ENCODE measurements around the gene CD63. TPM values are rescaled to one million over a fixed set of nuclear protein-coding genes. Genes with fewer than 3 reads are reported as not detected.
"Not testable (repeated sequence)": the region's sequence is repeated elsewhere in the genome, so short reads cannot be mapped to it uniquely, and the experiment has no call there.

CD63 gene, protein sequence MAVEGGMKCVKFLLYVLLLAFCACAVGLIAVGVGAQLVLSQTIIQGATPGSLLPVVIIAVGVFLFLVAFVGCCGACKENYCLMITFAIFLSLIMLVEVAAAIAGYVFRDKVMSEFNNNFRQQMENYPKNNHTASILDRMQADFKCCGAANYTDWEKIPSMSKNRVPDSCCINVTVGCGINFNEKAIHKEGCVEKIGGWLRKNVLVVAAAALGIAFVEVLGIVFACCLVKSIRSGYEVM
- total RNA-seq, result 100 to 1,000 TPM; 203 to 206 TPM

DNA sequence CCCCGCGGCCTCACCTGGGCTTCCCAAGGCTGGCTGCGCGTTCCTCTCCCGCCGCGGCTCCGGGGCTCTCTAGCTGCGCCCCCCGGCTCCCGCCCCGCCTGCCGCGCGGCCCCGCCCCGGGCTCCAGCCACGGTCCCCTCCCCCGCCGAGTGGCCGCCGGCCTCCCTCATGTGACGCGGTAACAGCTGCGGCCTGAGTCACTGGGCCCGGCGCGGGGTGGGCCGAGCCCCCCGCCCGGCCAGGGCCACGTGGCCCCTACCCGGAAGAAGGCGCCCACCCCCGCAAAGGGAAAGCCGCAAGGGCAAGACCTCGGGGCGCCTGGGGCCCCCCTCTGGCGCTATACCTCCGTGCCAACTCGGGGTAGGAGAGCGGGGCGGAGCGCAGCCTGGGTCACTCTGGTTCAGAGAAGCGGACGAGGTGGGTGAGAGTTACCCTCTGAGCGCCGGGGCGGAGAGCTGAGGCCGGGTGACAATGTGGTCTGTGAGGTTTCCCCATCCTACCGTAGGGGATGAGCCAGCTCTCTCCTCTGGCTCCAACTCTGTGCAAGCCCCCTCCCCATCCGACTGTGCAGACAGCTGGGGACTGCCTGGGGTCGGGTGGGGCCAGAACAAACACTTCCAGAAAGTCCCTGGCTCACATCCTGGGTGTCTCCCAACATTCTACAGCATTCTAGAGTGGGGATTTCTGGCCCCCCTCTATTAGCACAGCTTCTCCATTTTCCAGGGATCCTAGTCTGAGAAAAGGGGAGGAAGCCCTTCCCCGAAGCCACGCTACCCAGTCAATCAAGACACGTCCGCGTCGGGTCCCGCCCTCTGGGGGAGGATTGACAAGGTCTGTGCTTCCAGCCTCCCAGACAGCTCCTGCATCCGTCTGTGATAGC lies at the start of gene CD63:
TSS of gene CD63 (minus strand) at position 71 of the 880 bp plus-strand sequence. CDS start 668 bp downstream, outside the sequence.
- Mint-ChIP-seq H3K4me3 (peak within 1 kb of the TSS; percentile 84), H3K27me3 (ENCODE audit: low read depth) (no peaks in the 10 kb centered on the region), H3K9me3 (ENCODE audit: insufficient read depth) (no peaks in the 10 kb centered on the region), H3K27ac (peak within 1 kb of the TSS; percentile 93), H3K36me3 (ENCODE audit: low read depth) (peaks cover 29% of the 10 kb centered on the region), H3K4me1 (ENCODE audit: low read depth) (peaks cover 59% of the 10 kb centered on the region)
- peak; percentile 75 for DNase-seq
- ChIA-PET CTCF (interaction anchor here (0.5 to 3.1 kb wide), 15 partner anchors 10 to 581 kb away, joined by 3 to 84 read pairs (median 5); partner anchors contain the start of genes BLOC1S1, DNAJC14, GDF11 and ORMDL2), POLR2A (interaction anchor here (0.9 to 2.6 kb wide), 12 partner anchors 9 to 737 kb away, joined by 3 to 34 read pairs (median 5); partner anchors contain the start of genes BLOC1S1, DNAJC14, ORMDL2 and RAB5B)
- ATAC-seq, result peak; percentile 64

DNA sequence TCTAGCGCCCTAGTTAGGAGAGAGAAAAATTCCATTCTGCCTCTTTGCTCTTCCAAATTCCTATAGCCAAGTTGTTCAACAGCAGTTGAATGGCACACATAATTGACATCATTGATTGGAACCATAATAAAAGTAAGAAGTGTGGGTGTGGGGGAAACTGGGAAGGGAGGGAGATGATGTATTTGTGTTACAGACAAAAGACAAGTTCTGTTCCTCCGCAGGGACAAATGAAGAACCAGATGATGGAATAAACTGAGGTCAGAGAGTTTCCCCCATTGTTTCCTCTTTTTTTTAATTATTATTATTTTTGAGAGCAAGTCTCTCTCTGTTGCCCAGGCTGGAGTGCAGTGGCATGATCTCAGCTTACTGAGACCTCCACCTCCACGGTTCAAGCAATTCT lies 49.0 kb upstream of the CD63 start:
- H3K4me1 Mint-ChIP-seq (ENCODE audit: low read depth), result peaks cover 10% of the 10 kb centered on the region
- H3K27ac Mint-ChIP-seq, result no peak overlapping the region
- ATAC-seq, result no peak
- no peak for DNase-seq
- no peaks in the 10 kb centered on the region for H3K9me3 Mint-ChIP-seq (ENCODE audit: insufficient read depth)
- H3K4me3 Mint-ChIP-seq, result no peak overlapping the region
- ChIA-PET POLR2A (interaction anchor here (0.6 kb wide), 1 partner anchor 153 kb away, joined by 3 read pairs; no protein-coding TSS in a partner anchor), CTCF (interaction anchor here (2.3 kb wide), 1 partner anchor 40 kb away, joined by 8 read pairs; no protein-coding TSS in a partner anchor)
- H3K27me3 Mint-ChIP-seq (ENCODE audit: low read depth), result no peaks in the 10 kb centered on the region
- peaks cover 46% of the 10 kb centered on the region for H3K36me3 Mint-ChIP-seq (ENCODE audit: low read depth)

DNA sequence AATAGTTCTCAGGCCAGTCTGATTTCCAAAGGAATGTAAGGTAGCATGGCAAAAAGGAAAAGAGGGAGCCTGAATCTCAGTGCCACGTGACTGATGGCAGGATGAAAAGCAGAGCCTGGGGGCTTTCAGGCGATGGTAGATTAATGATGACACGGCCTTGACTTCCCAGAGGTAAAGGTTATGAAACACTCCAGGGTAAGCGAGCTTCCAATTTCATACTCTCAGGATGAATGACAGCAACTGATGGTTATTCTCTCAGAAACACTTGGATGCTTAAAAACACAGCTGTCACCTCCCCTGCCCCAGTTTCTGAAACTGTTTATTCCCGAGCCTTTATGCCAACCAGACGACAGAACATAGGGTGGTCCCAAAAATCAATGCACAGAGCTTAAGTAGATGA lies 42.9 kb upstream of the CD63 start:
- H3K9me3 Mint-ChIP-seq (ENCODE audit: insufficient read depth), result no peaks in the 10 kb centered on the region
- ChIA-PET CTCF (interaction anchor here (1.1 to 3.3 kb wide), 5 partner anchors 14 to 34 kb away, joined by 3 to 15 read pairs (median 4); no protein-coding TSS in a partner anchor), POLR2A (interaction anchor here (0.8 to 1.6 kb wide), 3 partner anchors 10 to 462 kb away, joined by 3 read pairs; no protein-coding TSS in a partner anchor)
- DNase-seq (no peak), ATAC-seq (no peak)
- H3K36me3 Mint-ChIP-seq (ENCODE audit: low read depth), result peaks cover 26% of the 10 kb centered on the region
- no peak overlapping the region for H3K27ac Mint-ChIP-seq
- H3K27me3 Mint-ChIP-seq (ENCODE audit: low read depth), result no peaks in the 10 kb centered on the region
- H3K4me1 Mint-ChIP-seq (ENCODE audit: low read depth), result peaks cover 3% of the 10 kb centered on the region
- no peak overlapping the region for H3K4me3 Mint-ChIP-seq

DNA sequence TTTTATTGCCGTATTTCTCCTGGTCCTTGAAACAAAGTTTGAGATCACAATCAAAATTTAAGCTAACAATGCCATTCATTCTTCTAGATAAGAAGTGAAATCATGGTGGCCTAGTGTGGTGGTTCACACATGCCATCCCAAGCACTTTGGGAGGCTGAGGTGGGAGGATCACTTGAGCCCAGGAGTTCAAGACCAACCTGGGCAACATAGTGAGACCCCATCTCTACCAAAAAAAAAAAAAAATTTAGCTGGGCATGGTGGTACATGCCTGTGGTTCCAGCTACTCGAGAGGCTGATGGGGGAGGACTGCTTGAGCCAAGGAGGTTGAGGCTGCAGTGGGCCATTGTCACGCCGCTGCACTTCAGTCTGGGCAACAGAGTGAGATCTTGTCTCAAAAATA lies 38.3 kb upstream of the CD63 start:
- H3K4me3 Mint-ChIP-seq, result no peak overlapping the region
- H3K9me3 Mint-ChIP-seq (ENCODE audit: insufficient read depth), result no peaks in the 10 kb centered on the region
- ChIA-PET POLR2A (interaction anchor here (0.6 kb wide), 1 partner anchor 21 kb away, joined by 3 read pairs; no protein-coding TSS in a partner anchor), CTCF (interaction anchor here (1.0 to 2.5 kb wide), 3 partner anchors 10 to 207 kb away, joined by 4 to 8 read pairs (median 8); partner anchors contain the start of gene RAB5B)
- H3K36me3 Mint-ChIP-seq (ENCODE audit: low read depth), result peaks cover 26% of the 10 kb centered on the region
- no peak overlapping the region for H3K27ac Mint-ChIP-seq
- DNase-seq (no peak), ATAC-seq (no peak)
- H3K4me1 Mint-ChIP-seq (ENCODE audit: low read depth), result peaks cover under 1% of the 10 kb centered on the region
- no peaks in the 10 kb centered on the region for H3K27me3 Mint-ChIP-seq (ENCODE audit: low read depth)

DNA sequence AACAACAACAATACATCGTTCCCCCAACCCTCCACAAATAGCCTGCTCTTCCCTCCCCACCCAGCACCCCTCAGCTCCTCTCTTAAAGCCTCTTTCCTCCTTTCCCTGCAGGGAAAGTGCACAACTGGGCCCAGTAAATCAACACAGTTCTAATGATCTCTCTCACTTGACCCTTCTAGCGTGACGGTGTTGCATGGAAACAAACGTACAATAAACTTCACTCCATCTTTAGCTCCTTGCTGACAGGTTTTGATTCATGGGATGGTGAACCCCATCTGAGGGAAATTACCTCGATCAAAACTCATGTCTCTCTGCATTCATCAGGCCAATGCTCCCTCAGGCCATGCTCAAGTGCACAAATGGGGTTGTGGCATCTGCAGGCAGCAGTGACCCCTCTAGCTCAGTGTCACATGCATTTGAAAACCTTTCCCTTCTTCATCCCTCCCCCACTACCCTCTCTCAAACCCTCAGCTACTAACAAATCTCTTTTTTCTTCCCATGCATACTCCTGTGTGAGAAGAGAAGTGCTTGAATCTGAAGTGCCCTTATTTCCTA lies 37.0 kb upstream of the CD63 start:
- no peaks in the 10 kb centered on the region for H3K27me3 Mint-ChIP-seq (ENCODE audit: low read depth)
- no peak overlapping the region for H3K4me3 Mint-ChIP-seq
- ChIA-PET CTCF (interaction anchor here (2.2 to 2.5 kb wide), 2 partner anchors 9 to 27 kb away, joined by 8 read pairs; no protein-coding TSS in a partner anchor), POLR2A (interaction anchor here (0.8 kb wide), 1 partner anchor 9 kb away, joined by 3 read pairs; no protein-coding TSS in a partner anchor)
- H3K36me3 Mint-ChIP-seq (ENCODE audit: low read depth), result peaks cover 26% of the 10 kb centered on the region
- no peaks in the 10 kb centered on the region for H3K4me1 Mint-ChIP-seq (ENCODE audit: low read depth)
- H3K27ac Mint-ChIP-seq, result no peak overlapping the region
- no peaks in the 10 kb centered on the region for H3K9me3 Mint-ChIP-seq (ENCODE audit: insufficient read depth)
- ATAC-seq (no peak), DNase-seq (no peak)

DNA sequence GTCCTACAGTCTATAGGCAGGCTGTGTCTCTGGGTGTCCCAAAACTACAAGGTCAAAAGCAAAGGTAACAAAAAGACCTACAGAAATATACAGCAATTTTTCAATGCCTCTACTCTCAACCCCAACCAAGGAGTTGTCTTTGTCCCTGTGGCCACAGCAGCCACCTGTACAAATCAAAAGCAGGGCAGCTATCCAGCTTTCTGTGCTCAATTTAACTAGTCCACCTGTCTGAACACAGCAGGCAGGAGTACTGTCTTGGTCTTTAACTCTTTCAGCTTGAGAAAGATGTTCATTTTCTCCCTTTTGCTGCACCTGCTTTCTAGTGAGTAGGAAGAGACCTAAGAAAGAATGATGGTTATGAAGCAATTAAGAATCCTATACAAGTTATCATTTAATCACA lies 33.8 kb upstream of the CD63 start:
- peaks cover 46% of the 10 kb centered on the region for H3K36me3 Mint-ChIP-seq (ENCODE audit: low read depth)
- H3K27me3 Mint-ChIP-seq (ENCODE audit: low read depth), result no peaks in the 10 kb centered on the region
- no peak overlapping the region for H3K4me3 Mint-ChIP-seq
- no peak overlapping the region for H3K27ac Mint-ChIP-seq
- no peak for ATAC-seq
- no peaks in the 10 kb centered on the region for H3K9me3 Mint-ChIP-seq (ENCODE audit: insufficient read depth)
- DNase-seq, result no peak
- ChIA-PET CTCF (interaction anchor here (1.0 to 1.5 kb wide), 4 partner anchors 16 to 233 kb away, joined by 3 read pairs; no protein-coding TSS in a partner anchor), POLR2A (interaction anchor here (0.6 to 0.9 kb wide), 2 partner anchors 17 to 157 kb away, joined by 3 read pairs; no protein-coding TSS in a partner anchor)
- no peaks in the 10 kb centered on the region for H3K4me1 Mint-ChIP-seq (ENCODE audit: low read depth)

DNA sequence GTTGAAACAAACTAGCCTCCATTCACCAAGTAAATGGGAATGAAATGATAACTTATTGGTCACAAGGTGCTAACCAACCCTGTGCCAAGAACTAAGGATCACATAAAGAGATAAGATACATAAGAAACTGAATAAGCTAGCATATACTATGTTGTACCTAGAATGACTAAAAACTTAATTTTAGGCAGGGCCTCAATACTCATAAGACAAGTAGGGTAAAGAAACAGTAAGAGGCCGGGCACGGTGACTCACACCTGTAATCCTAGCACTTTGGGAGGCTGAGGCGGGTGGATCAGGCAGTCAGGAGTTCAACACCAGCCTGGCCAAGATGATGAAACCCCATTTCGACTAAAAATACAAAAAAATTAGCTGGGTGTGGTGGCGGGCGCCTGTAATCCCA lies 31.9 kb upstream of the CD63 start:
- ChIA-PET POLR2A (no interaction called here), CTCF (interaction anchor here (1.1 kb wide), 1 partner anchor 9 kb away, joined by 3 read pairs; no protein-coding TSS in a partner anchor)
- H3K4me3 Mint-ChIP-seq, result no peak overlapping the region
- DNase-seq (no peak), ATAC-seq (no peak)
- H3K27me3 Mint-ChIP-seq (ENCODE audit: low read depth), result no peaks in the 10 kb centered on the region
- peaks cover 55% of the 10 kb centered on the region for H3K36me3 Mint-ChIP-seq (ENCODE audit: low read depth)
- H3K4me1 Mint-ChIP-seq (ENCODE audit: low read depth), result no peaks in the 10 kb centered on the region
- no peaks in the 10 kb centered on the region for H3K9me3 Mint-ChIP-seq (ENCODE audit: insufficient read depth)
- H3K27ac Mint-ChIP-seq, result no peak overlapping the region

DNA sequence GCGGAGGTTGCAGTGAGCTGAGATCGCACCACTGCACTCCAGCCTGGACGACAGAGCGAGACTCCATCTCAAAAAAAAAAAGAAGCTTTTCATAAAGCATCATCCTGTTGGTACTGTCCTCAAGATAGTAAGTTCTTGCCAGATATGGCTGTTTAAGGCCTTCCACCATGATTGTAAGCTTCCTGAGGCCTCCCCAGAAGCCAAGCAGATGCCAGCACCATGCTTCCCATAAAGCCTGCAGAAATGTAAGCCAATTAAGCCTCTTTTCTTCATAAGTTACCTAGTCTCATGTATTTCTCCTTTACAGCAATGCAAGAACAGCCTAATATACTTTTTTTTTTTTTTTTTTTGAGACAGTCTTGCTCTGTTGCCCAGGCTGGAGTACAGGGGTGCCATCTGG lies 29.8 kb upstream of the CD63 start:
- not testable (repeated sequence) for H3K27ac Mint-ChIP-seq; ATAC-seq; H3K27me3 Mint-ChIP-seq (ENCODE audit: low read depth); H3K9me3 Mint-ChIP-seq (ENCODE audit: insufficient read depth); H3K4me3 Mint-ChIP-seq; DNase-seq; H3K4me1 Mint-ChIP-seq (ENCODE audit: low read depth)
- POLR2A ChIA-PET, result interaction anchor here (0.6 kb wide), 1 partner anchor 9 kb away, joined by 4 read pairs; no protein-coding TSS in a partner anchor
- peaks cover 60% of the 10 kb centered on the region for H3K36me3 Mint-ChIP-seq (ENCODE audit: low read depth)
- CTCF ChIA-PET, result interaction anchor here (2.1 kb wide), 1 partner anchor 20 kb away, joined by 8 read pairs; no protein-coding TSS in a partner anchor

DNA sequence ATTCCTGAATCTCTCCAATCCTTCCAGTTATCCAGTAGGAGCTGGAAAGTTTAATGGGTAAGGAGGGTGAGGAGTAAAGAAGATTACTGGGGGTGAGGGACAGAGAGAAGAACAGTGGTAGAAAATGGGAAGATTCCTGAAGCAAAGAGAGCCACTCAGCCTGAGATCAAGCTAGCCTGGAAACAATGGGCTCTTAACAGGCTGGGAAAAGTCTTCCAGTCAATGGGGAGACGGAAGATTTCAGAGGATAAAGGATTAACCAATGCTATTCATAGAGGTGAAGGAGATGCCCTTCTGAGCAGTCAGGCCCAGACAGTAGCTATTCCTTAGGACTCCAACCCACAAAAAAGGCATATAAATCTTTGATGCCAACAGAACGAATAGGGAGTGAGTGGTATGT lies 28.9 kb upstream of the CD63 start:
- H3K27me3 Mint-ChIP-seq (ENCODE audit: low read depth), result no peaks in the 10 kb centered on the region
- no peaks in the 10 kb centered on the region for H3K9me3 Mint-ChIP-seq (ENCODE audit: insufficient read depth)
- ChIA-PET CTCF (interaction anchor here (0.6 to 2.4 kb wide), 7 partner anchors 8 to 67 kb away, joined by 3 to 8 read pairs (median 3); no protein-coding TSS in a partner anchor), POLR2A (interaction anchor here (0.8 kb wide), 1 partner anchor 15 kb away, joined by 3 read pairs; no protein-coding TSS in a partner anchor)
- no peak overlapping the region for H3K27ac Mint-ChIP-seq
- no peaks in the 10 kb centered on the region for H3K4me1 Mint-ChIP-seq (ENCODE audit: low read depth)
- ATAC-seq (no peak), DNase-seq (no peak)
- H3K4me3 Mint-ChIP-seq, result no peak overlapping the region
- H3K36me3 Mint-ChIP-seq (ENCODE audit: low read depth), result peaks cover 64% of the 10 kb centered on the region

DNA sequence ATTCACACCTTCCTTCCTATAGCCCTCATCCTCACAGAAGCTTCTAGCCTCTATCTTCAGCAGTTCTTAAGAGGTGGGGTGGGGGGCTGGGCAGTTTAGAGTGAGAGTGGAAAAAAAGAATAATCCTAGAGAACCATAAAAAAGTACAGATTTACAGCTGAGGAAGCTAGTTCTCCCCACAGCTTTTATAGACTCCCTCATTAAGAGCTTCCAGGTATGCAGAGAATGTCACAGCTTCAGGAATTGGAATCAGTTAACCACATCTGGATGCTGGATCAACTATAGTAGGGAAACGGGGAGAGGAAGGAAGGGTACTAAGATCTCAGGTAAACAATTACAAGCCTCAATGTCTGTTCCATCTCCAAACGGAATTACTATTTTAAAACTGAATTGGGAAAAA lies 26.4 kb upstream of the CD63 start:
- CTCF ChIA-PET, result interaction anchor here (1.1 to 2.6 kb wide), 3 partner anchors 13 to 240 kb away, joined by 3 to 22 read pairs (median 5); no protein-coding TSS in a partner anchor
- H3K36me3 Mint-ChIP-seq (ENCODE audit: low read depth), result peaks cover 67% of the 10 kb centered on the region
- ATAC-seq, result no peak

More for the DNA sequence above, 26.4 kb upstream of the CD63 start:
- POLR2A ChIA-PET, result interaction anchor here (0.6 kb wide), 1 partner anchor 17 kb away, joined by 3 read pairs; no protein-coding TSS in a partner anchor
- DNase-seq, result no peak
- no peak overlapping the region for H3K4me3 Mint-ChIP-seq
- no peak overlapping the region for H3K27ac Mint-ChIP-seq
- no peaks in the 10 kb centered on the region for H3K4me1 Mint-ChIP-seq (ENCODE audit: low read depth)
- no peaks in the 10 kb centered on the region for H3K9me3 Mint-ChIP-seq (ENCODE audit: insufficient read depth)
- no peaks in the 10 kb centered on the region for H3K27me3 Mint-ChIP-seq (ENCODE audit: low read depth)

All from activated CD8-positive, alpha-beta T cell treated with anti-CD3 and anti-CD28 coated beads, Interleukin-2, amount 10 ng/mL, durations not matched to agents 7 days and 5 days (primary cell).